Mesenchymal stem cell (in vitro differentiated cells and primary cell): ENCODE data around the gene INSRR.

Source experiments
- DNase-seq: peaks from one replicate; pipeline ENCODE4 v3.0.0-alpha.2; 2013
- H2AFZ ChIP-seq: one replicate; pipeline ENCODE4 v1.6.1; 2013; ENCODE audit warnings: low read depth, mild to moderate bottlenecking, control low read depth, inconsistent platforms, low read length, moderate library complexity
- H2AK5ac ChIP-seq: 2 replicates; pipeline ENCODE4 v1.6.1; 2013; ENCODE audit warnings: low read length, moderate library complexity, mild to moderate bottlenecking, inconsistent platforms; ENCODE audit not compliant: severe bottlenecking
- H2BK120ac ChIP-seq: one replicate; pipeline ENCODE4 v1.6.1; 2013; ENCODE audit warnings: low read depth, mild to moderate bottlenecking, inconsistent platforms, low read length, moderate library complexity
- H2BK12ac ChIP-seq, 2 experiments: one replicate each; pipeline ENCODE4 v1.6.1; 2013; ENCODE audit warnings: inconsistent platforms in 2 of 2, low read length in 2 of 2, mild to moderate bottlenecking in 2 of 2, moderate library complexity in 2 of 2, control low read depth in 1 of 2
- H2BK15ac ChIP-seq: one replicate; pipeline ENCODE4 v1.6.1; 2013; ENCODE audit warnings: mild to moderate bottlenecking, low read depth, inconsistent platforms; ENCODE audit not compliant: poor library complexity, severe bottlenecking
- H2BK5ac ChIP-seq: 2 replicates; pipeline ENCODE4 v1.6.1; 2013; ENCODE audit warnings: low read depth, mild to moderate bottlenecking, low read length, control low read depth, inconsistent platforms; ENCODE audit not compliant: poor library complexity, severe bottlenecking
- H3K14ac ChIP-seq, 2 experiments: one replicate each; pipeline ENCODE4 v1.6.1; 2013; ENCODE audit warnings: inconsistent platforms in 2 of 2, low read length in 2 of 2, control low read depth in 1 of 2, mild to moderate bottlenecking in 1 of 2, moderate library complexity in 1 of 2
- H3K18ac ChIP-seq, 2 experiments: one replicate each; pipeline ENCODE4 v1.6.1; 2013; ENCODE audit warnings: inconsistent platforms in 2 of 2, low read length in 2 of 2, control low read depth in 1 of 2, low read depth in 1 of 2, mild to moderate bottlenecking in 1 of 2
- H3K23ac ChIP-seq, 2 experiments: one replicate each; pipeline ENCODE4 v1.6.1; 2013; ENCODE audit warnings: inconsistent platforms in 2 of 2, low read length in 2 of 2, mild to moderate bottlenecking in 2 of 2, moderate library complexity in 2 of 2, control low read depth in 1 of 2
- H3K27ac ChIP-seq: 2 replicates; pipeline ENCODE4 v1.5.1; 2013; ENCODE audit warnings: mild to moderate bottlenecking, moderate library complexity, low read length, control low read depth, inconsistent platforms; ENCODE audit not compliant: poor library complexity, severe bottlenecking
- H3K27me3 ChIP-seq, 2 experiments: 2 replicates each; pipeline versions ENCODE4 v1.6.1 to v1.7.0; 2013; ENCODE audit warnings: low read length in 2 of 2, mild to moderate bottlenecking in 2 of 2, moderate library complexity in 2 of 2, control low read depth in 1 of 2, inconsistent platforms in 1 of 2; ENCODE audit not compliant: control insufficient read depth in 1 of 2, insufficient read depth in 1 of 2
- H3K36me3 ChIP-seq, 2 experiments: 2 replicates each; pipeline versions ENCODE4 v1.6.1 to v1.7.0; 2013; ENCODE audit warnings: low read length in 2 of 2, control low read depth in 1 of 2, inconsistent platforms in 1 of 2, low read depth in 1 of 2, mild to moderate bottlenecking in 1 of 2; ENCODE audit not compliant: insufficient read depth in 2 of 2, control insufficient read depth in 1 of 2
- H3K4ac ChIP-seq, 2 experiments: one replicate each; pipeline ENCODE4 v1.6.1; 2013; ENCODE audit warnings: inconsistent platforms in 2 of 2, low read length in 2 of 2, mild to moderate bottlenecking in 2 of 2, moderate library complexity in 2 of 2, control low read depth in 1 of 2, low read depth in 1 of 2
- H3K4me1 ChIP-seq: 2 replicates; pipeline ENCODE4 v1.6.1; 2013; ENCODE audit warnings: low read depth, low read length, control low read depth; ENCODE audit not compliant: control insufficient read depth, insufficient read depth
- H3K4me2 ChIP-seq: 2 replicates; pipeline ENCODE4 v1.6.1; 2013; ENCODE audit warnings: low read length, mild to moderate bottlenecking, inconsistent platforms; ENCODE audit not compliant: poor library complexity, severe bottlenecking
- H3K4me3 ChIP-seq, 2 experiments: 2 replicates each; pipeline versions ENCODE4 v1.5.1 to v1.7.0; 2013; ENCODE audit warnings: low read length in 2 of 2, mild to moderate bottlenecking in 2 of 2, control low read depth in 1 of 2, low read depth in 1 of 2; ENCODE audit not compliant: insufficient read depth in 1 of 2
- H3K79me1 ChIP-seq: replicated peaks from 2 replicates; pipeline ENCODE4 v1.6.1; 2013; ENCODE audit warnings: mild to moderate bottlenecking, control low read depth, low read length, inconsistent platforms; ENCODE audit not compliant: poor library complexity, severe bottlenecking
- H3K9ac ChIP-seq: 2 replicates; pipeline ENCODE4 v1.7.0; 2013; ENCODE audit warnings: mild to moderate bottlenecking, low read length, moderate library complexity
- H3K9me3 ChIP-seq: 2 replicates; pipeline ENCODE4 v1.7.0; 2013; ENCODE audit warnings: mild to moderate bottlenecking, low read length; ENCODE audit not compliant: control insufficient read depth
- H4K8ac ChIP-seq: one replicate; pipeline ENCODE4 v1.6.1; 2013; ENCODE audit warnings: inconsistent platforms, mild to moderate bottlenecking, low read length, moderate library complexity
- H4K91ac ChIP-seq: one replicate; pipeline ENCODE4 v1.6.1; 2013; ENCODE audit warnings: mild to moderate bottlenecking, low read length, inconsistent platforms
- WGBS: methylation state at CpG from one replicate; pipeline ENCODE4 v1.1.7; 2013; ENCODE audit warnings: mixed read lengths; 5-methylcytosine and 5-hydroxymethylcytosine counted together

Gene INSRR

GRCh38 chr1:156865258-156865657 lies 6.3 kb upstream of the INSRR start:
- Histone ChIP-seq H3K23ac (no peak overlapping the region), H4K8ac (no peak overlapping the region), H2BK12ac (no peak overlapping the region), H2AK5ac (no peak overlapping the region), H3K36me3 (no peaks in the 10 kb centered on the region), H4K91ac (no peak overlapping the region), H3K9me3 (no peaks in the 10 kb centered on the region), H3K27ac (no peak overlapping the region), H3K4me1 (peaks cover 13% of the 10 kb centered on the region), H3K14ac (no peak overlapping the region), H3K4ac (no peak overlapping the region), H3K4me3 (no peak overlapping the region), H3K18ac (no peak overlapping the region), H2AFZ (no peak overlapping the region), H3K4me2 (no peak overlapping the region), H2BK5ac (no peak overlapping the region), H3K27me3 (peaks cover 54 to 58% of the 10 kb centered on the region in 2 experiments), H2BK15ac (no peak overlapping the region), H3K79me1 (no peaks in the 10 kb centered on the region), H2BK120ac (no peak overlapping the region), H3K9ac (no peak overlapping the region)
- no peak for DNase-seq
- WGBS, result 86% methylated on average over 8 of the region's 9 CpGs

- Histone ChIP-seq H3K4me2 (no peak overlapping the region), H2AK5ac (no peak overlapping the region), H4K91ac (no peak overlapping the region), H2BK5ac (no peak overlapping the region), H4K8ac (no peak overlapping the region), H3K27ac (no peak overlapping the region), H3K9ac (no peak overlapping the region), H2BK15ac (no peak overlapping the region), H2AFZ (no peak overlapping the region), H2BK12ac (no peak overlapping the region), H3K9me3 (no peaks in the 10 kb centered on the region), H3K27me3 (peaks cover 58 to 62% of the 10 kb centered on the region in 2 experiments), H3K4me1 (peaks cover 16% of the 10 kb centered on the region), H2BK120ac (no peak overlapping the region), H3K14ac (no peak overlapping the region), H3K4ac (no peak overlapping the region), H3K18ac (no peak overlapping the region), H3K4me3 (no peak overlapping the region), H3K23ac (no peak overlapping the region), H3K79me1 (no peaks in the 10 kb centered on the region), H3K36me3 (no peaks in the 10 kb centered on the region)
- 87% methylated on average over 4 of the region's 4 CpGs for WGBS
- no peak for DNase-seq
These were observed 5.9 kb upstream of the INSRR start for GRCh38 chr1:156864796-156865195.

GRCh38 chr1:156863631-156864030 lies 4.7 kb upstream of the INSRR start:
- peaks cover 69 to 73% of the 10 kb centered on the region in 2 experiments for H3K27me3 ChIP-seq
- H2BK120ac ChIP-seq, result no peak overlapping the region
- no peak overlapping the region for H3K23ac ChIP-seq
- no peak overlapping the region for H2AFZ ChIP-seq
- no peak overlapping the region for H2BK15ac ChIP-seq
- H3K4me2 ChIP-seq, result no peak overlapping the region
- no peak overlapping the region for H3K27ac ChIP-seq
- H2BK12ac ChIP-seq, result no peak overlapping the region
- no peak overlapping the region for H3K4me3 ChIP-seq
- H4K91ac ChIP-seq, result no peak overlapping the region
- no peaks in the 10 kb centered on the region for H3K79me1 ChIP-seq
- H4K8ac ChIP-seq, result no peak overlapping the region
- peaks cover 28% of the 10 kb centered on the region for H3K4me1 ChIP-seq
- WGBS, result 69% methylated on average over 7 of the region's 7 CpGs
- H3K4ac ChIP-seq, result no peak overlapping the region
- no peaks in the 10 kb centered on the region for H3K36me3 ChIP-seq
- no peaks in the 10 kb centered on the region for H3K9me3 ChIP-seq
- H2BK5ac ChIP-seq, result no peak overlapping the region
- H3K9ac ChIP-seq, result no peak overlapping the region
- H2AK5ac ChIP-seq, result no peak overlapping the region
- peak overlapping the region in 1 of 2 experiments; percentile 27 for H3K14ac ChIP-seq
- no peak for DNase-seq
- no peak overlapping the region for H3K18ac ChIP-seq

GRCh38 chr1:156862997-156863599 lies 4.2 kb upstream of the INSRR start:
- no peak overlapping the region for H3K9ac ChIP-seq
- H3K4ac ChIP-seq, result no peak overlapping the region
- H3K9me3 ChIP-seq, result no peaks in the 10 kb centered on the region
- no peak overlapping the region for H4K8ac ChIP-seq
- H3K4me2 ChIP-seq, result no peak overlapping the region
- H2BK15ac ChIP-seq, result no peak overlapping the region
- no peak for DNase-seq
- H3K18ac ChIP-seq, result no peak overlapping the region
- WGBS, result 24% methylated on average over 9 of the region's 10 CpGs
- H2AK5ac ChIP-seq, result no peak overlapping the region
- peaks cover 75 to 77% of the 10 kb centered on the region in 2 experiments for H3K27me3 ChIP-seq
- H3K27ac ChIP-seq, result no peak overlapping the region
- H3K79me1 ChIP-seq, result no peaks in the 10 kb centered on the region
- H2BK5ac ChIP-seq, result no peak overlapping the region
- H4K91ac ChIP-seq, result no peak overlapping the region
- no peak overlapping the region for H2BK12ac ChIP-seq
- no peak overlapping the region for H3K23ac ChIP-seq
- H2BK120ac ChIP-seq, result no peak overlapping the region
- no peak overlapping the region for H3K4me3 ChIP-seq
- no peak overlapping the region for H2AFZ ChIP-seq
- H3K14ac ChIP-seq, result peak overlapping the region in 1 of 2 experiments; percentile 27
- peaks cover 30% of the 10 kb centered on the region for H3K4me1 ChIP-seq
- H3K36me3 ChIP-seq, result no peaks in the 10 kb centered on the region
